ENCODE data around the gene OTOS. TPM values are rescaled to one million over a fixed set of nuclear protein-coding genes. Genes with fewer than 3 reads are reported as not detected.

Gene OTOS
- not detected in 5 replicates for total RNA-seq (2022; extraction: Qiagen RNA extraction; ENCODE audit: low read depth)

GRCh38 chr2:240140511-240140910 lies at the start of gene OTOS:
Gene OTOS (minus strand): TSS chr2:240140658. CDS start chr2:240140326, 332 bp downstream.

GRCh38 chr2:240136013-240136670 lies 4.3 kb downstream of the OTOS start, which contains the start of gene COPS9:
Gene COPS9 (minus strand): TSS chr2:240136305. CDS start chr2:240136284, 21 bp downstream.

Other genes starting within 250 kb of the OTOS start
- gene NDUFA10, start 115.3 kb downstream of the OTOS start, total RNA-seq (2022; extraction: Qiagen RNA extraction; ENCODE audit: low read depth), result 128 to 140 TPM (median 130 TPM) in 5 replicates
- gene OR6B2, start 110.2 kb downstream of the OTOS start, total RNA-seq (2022; extraction: Qiagen RNA extraction; ENCODE audit: low read depth), result not detected in 5 replicates
- not detected in 5 replicates for gene OR6B3, start 87.1 kb downstream of the OTOS start, total RNA-seq (2022; extraction: Qiagen RNA extraction; ENCODE audit: low read depth)
- gene COPS9, start 4.4 kb downstream of the OTOS start, total RNA-seq (2022; extraction: Qiagen RNA extraction; ENCODE audit: low read depth), result 234 to 310 TPM (median 273 TPM) in 5 replicates